Stimulated activated CD4-positive, alpha-beta T cell treated with anti-CD3 and anti-CD28 coated beads, Interleukin-15, amount 100 ng/mL, for 48 hours (primary cell): ENCODE results near the gene UNCX.
"Not testable (repeated sequence)": the region's sequence is repeated elsewhere in the genome, so short reads cannot be mapped to it uniquely, and the experiment has no call there.

Experiments
- DNase-seq, 2 donors: peaks; one replicate each; pipeline ENCODE4 v3.0.0-alpha.2; 2020; ENCODE audit warnings: low read depth in 2 of 2

UNCX gene

GRCh38 chr7:1232623-1233332, at the start of gene UNCX:
TSS of gene UNCX (plus strand) at chr7:1232872. CDS start at chr7:1233018, 146 bp downstream.
- DNase-seq, result no peak

GRCh38 chr7:1187127-1187526, 45.5 kb upstream of the UNCX start:
- no peak for DNase-seq

DNA sequence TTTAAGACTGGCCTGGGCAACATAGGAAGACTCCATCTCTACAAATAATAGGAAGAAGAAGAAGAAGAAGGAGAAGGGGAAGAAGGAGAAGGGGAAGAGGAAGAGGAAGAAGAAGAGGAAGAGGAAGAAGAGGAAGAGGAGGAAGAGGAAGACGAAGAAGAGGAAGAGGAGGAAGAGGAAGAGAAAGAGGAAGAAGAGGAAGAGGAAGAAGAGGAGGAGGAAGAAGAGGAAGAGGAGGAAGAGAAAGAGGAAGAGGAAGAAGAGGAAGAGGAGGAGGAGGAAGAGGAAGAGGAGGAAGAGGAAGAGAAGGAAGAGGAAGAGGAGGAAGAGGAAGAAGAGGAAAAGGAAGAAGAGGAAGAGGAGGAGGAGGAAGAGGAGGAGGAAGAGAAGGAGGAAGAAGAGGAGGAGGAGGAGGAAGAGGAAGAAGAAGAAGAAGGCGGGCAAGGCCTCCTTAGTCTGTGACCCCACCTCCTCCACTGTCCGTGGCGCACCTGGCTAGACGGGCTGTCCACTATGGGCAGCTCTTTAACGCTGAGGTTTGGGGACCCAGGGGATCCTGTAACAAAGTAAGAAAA, 43.9 kb upstream of the UNCX start:
- no peak for DNase-seq

GRCh38 chr7:1189986-1190772, 42.5 kb upstream of the UNCX start:
- DNase-seq, result no peak

DNA sequence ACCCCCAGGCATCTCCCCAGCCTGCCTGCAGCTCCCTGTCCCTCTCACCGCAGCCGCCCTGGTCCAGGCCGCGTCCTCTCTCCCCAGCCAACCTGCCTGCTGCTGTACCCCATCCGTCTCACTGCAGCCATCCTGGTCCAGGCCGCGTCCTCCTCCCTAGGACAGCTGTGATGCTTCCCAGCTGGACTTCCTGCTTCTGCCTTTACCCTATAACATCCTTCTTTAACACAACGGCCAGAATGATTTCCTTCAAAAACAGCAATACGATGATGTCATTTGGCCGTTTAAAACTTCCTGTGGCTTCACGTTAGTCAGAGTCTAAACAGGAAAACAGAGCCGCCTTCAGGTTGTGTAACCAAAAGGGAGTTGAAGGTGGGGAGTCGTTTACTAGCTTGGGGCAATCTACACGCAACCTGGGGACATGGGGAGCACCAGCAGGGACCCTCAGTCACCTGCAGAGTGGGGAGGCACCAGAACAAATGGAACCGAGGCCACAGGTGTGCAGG, 40.4 kb upstream of the UNCX start:
- no peak for DNase-seq

DNA sequence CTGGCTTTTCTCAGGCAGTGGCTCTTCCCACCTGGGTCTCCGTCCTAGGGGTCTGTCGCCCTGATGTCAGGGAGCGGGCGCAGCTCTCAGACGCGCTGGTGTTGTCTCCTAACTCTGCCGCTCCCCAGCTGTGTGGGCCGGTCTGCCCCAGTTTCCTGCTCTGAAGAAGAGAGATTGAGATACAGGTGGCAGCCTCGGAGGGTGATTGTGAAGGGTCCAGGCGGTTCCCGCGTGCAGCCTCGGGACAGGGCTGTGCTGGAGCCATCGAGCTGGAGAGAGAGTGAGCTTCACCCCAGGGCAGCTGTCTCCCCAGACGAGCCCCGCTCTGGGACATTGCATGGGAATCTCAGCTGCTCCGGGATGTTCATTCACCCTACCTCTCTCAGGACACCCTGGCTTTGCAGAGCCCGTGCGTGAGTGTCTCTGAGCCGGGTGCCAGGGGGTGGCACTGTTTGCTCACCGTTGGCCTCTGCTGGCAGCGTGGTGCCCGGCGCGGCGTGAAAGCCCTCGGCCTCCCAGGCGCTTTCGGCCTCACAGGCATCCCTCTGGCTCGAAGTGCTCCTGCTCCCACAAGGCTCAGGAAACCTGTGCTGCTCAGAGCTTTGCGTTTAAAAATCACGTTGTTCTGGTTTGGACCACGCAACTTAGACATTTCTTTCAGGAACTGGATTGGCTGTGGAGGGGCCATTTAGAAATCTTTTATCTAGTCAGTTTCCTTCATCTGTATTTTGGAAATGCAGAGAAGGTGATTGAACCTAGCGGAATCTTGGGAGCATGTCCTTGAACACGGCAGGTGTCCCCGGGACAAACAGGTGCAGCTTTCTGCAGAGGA, 38.9 kb upstream of the UNCX start:
- no peak for DNase-seq

- not testable (repeated sequence) for DNase-seq
Measured at GRCh38 chr7:1196441-1196840, 36.2 kb upstream of the UNCX start.

GRCh38 chr7:1196950-1197349, 35.7 kb upstream of the UNCX start:
- DNase-seq, result no peak

DNA sequence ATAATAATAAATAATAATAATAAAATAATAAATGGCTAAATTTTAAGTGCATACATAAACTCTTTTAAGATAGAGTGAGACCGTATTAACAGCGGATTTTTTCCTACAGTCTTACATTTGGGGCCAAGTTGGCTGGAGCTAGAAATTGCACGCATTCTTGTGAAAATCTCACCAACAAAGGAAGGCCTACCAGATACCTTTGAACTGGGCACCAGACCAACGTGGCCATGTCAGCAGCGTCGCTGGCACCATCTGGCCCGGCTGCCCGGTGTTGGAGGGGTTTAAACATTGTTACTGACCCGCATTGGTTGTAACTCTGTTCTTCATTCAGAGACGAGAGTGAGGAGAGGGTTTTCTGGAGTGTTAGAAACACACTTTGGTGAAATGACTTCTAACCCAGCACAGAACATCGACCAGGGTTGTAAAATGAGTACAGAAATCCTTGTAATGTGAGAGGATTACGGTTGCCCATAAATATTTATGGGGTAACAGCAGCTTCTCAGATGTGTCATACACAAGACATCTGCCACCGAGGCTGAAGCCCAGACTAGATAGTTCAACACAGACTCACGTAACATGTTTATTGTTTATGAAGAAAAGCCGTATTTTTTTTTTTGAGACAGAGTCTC, 34.6 kb upstream of the UNCX start:
- no peak for DNase-seq

DNA sequence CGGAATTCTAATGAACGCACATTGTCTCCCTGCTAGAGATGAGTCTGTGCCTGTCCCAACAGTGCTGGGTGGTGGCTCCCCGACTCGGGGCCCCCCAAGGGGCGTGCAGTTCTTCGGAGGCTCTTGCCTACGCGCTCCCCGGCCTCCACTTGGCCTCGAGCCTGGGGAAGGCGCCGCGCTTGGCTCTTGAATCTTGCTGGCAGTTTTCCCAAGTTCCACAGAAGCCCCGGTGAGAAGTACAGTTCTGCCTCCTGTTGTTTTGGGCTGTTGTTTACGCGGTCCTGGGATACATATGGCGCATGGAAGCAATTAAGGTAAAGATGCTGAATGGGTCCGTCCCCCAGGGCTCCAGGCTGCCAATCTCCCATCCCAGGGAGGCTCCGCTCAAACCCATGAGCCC, 32.6 kb upstream of the UNCX start:
- DNase-seq, result no peak

- no peak for DNase-seq
Measured at GRCh38 chr7:1201916-1202315, 30.8 kb upstream of the UNCX start.

DNA sequence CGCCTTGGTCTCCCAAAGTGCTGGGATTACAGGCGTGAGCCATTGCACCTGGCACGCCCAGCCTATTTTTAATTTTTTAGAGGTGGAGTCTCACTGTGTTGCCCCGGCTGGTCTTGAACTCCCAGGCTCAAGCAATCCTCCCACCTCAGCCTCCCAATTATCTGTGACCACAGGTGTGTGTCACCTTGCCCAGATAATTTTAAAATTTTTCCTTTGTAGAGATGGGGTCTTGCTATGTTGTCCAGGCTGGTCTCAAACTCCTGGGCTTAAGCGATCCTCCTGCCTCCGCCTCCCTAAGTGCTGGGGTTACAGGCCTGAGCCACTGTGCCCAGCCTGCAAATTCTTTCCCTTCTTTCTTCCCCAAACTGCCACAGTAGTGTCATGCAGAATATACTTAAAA, 29.8 kb upstream of the UNCX start:
- DNase-seq, result not testable (repeated sequence)

DNA sequence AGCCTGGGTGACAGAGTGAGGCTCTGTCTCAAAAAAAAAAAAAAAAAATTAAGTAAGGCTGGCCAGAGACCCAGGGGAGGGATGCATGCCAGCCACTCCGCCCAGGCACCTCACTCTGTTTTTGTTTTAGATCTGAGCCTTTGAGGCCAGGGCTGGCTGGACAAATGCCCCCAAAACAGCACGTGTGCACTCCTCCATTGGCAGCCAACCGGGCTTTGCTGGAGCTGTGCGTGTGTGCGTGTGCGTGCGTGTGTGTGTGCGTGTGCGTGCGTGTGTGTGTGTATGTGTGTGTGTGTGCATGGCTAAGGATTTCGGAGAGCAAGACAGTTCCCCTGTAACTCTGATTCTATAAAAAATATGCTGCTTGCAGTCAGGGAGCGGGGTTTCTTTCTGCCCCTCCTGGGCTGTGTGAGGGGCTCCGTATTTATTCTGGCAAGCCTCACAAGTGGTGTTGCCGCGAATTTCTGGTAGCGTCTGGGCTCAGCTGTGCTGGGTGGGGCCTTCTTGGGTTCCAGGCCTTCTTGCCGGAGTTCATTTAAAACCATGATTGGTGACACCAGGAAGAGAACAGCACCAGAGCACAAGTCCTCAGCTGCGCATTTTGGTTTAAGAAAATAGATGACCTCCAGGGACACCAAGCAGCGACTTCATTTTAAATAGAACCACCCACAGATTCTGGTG, 28.1 kb upstream of the UNCX start:
- DNase-seq, result no peak

GRCh38 chr7:1205742-1206141, 26.9 kb upstream of the UNCX start:
- DNase-seq, result not testable (repeated sequence)

- no peak for DNase-seq
Measured at GRCh38 chr7:1209097-1209496, 23.6 kb upstream of the UNCX start.

DNA sequence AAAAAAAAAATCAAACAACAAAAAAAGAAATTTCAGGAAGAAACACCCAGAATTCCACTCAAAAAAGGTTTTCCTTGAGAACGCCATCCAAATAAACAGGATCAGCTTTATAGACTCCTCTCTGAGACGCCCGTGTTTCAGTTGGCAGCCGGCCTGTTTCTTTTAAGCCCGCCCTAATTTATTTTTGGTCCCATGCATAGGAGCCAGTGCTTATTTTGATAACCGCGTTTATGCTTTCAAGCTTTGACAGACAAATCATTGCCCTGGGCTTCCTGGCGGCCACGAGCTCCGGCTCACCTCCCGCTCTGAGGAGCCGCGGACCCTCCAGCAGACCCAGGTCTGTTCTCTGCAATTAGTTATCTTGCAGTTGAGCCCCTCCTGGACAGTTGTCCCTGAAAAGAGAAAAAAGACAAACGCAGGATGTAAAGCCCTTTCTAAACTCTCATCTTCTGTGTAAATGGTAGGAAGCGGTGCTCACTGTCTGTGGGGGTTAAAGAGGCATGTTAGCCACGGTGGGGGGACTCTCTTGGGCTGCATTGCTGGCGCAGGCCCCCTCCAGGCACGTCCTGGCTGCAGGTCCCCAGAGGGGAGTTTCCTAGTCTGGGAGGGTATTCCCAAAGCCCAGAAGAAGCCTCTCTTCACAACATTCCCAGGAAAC, 22.2 kb upstream of the UNCX start:
- DNase-seq, result no peak

DNA sequence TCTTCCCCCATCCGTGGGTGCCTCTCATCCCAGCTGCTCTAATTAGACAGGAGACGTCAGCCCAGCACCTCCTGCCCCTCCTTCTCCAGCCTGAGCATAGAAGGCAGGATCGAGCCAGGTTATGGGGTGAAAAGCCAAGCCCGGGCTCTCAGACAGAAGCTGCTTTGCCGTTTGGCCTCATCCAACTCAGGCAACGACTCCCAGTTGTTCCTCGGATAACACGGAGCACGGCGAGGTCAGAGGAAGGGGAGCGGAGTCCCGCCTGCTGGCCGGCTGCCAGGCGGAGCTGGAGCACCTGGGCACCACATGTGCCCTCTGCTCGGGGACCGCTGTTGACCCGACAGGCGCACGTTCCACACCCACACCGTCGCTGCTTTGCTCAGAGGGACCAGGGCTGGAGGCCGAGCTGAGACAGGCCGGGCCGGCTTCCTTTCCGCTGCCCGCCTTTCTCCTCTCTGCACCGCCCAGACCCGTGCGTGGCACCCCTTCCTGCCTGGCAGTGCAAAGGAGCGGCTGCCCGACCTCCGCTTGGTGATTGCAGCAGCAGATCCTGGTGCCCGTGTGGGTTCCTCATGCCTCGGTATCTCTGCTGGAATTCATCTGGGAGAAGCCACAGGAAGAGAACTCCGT, 21.6 kb upstream of the UNCX start:
- DNase-seq, result no peak

DNA sequence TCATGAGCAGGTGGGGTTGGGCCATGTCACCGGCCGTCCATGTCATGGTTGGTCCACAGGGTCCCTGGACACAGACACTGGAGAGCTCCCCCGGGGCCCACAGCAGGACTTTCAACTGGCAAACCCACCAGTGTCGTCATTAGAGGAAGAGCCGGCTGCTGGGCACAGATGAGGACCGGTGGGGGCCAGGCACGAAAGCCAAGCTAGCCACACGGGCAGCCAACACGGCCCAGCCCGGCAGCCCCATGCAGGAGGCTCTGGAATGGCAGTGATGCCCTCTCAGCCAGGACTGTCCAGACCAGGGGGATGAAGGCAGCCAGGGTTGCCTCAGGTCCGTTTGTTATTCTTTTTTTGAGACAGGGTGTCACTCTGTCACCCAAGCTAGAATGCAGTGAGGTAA, 21.1 kb upstream of the UNCX start:
- no peak for DNase-seq

DNA sequence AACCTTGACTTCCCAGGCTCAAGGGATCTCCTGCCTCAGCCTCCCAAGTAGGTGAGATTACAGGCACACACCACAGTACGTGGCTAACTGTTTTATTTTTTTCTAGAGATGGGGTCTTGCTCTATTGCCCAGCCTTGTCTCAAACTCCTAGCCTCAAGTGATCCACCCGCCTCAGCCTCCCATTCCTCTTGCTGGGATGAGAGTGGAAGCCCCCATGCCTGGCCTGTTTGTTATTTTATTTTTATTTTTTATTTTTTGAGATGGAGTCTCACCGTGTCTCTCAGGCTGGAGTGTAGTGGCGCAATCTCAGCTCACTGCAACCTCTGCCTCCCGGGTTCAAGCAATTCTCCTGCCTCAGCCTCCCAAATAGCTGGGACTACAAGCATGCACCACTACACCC, 20.6 kb upstream of the UNCX start:
- not testable (repeated sequence) for DNase-seq

DNA sequence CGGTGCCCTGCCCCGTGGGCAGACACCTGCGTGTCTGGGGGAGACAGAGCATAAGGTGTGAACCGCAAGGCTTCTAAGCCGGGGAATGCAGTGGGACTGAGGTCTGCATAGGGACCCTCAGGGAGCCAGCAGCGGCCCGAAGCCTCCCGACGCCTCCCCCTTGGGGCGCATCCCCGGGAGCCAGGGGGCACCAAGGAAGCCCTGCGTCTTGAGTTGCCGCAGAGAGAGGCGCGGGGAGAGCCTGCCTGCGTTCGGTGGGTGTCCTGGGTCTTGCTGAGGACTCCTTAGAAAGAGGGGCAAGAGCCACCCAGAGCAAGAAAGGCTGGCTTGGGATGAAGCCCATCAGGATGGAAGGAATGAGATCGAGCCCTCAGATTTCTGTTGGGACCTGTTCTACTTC, 18.2 kb upstream of the UNCX start:
- DNase-seq, result no peak
